ENCODE results near the gene TMEM259.

TMEM259 gene

GRCh38 chr19:1015782-1016646 lies 4.9 kb downstream of the TMEM259 start:
- no peak overlapping the region for H3K27ac ChIP-seq
- no peaks in the 10 kb centered on the region for H3K27me3 ChIP-seq (ENCODE audit: insufficient read depth, low read depth, severe bottlenecking)
- H3K4me3 ChIP-seq (ENCODE audit: low read depth, low read length) = no peak overlapping the region
- TF ChIP-seq CTCF (IDR thresholded peaks at IDR 0.05; ENCODE audit: low read depth, low read length) = no peak
- peaks cover 48% of the 10 kb centered on the region for H3K36me3 ChIP-seq
- no peak for DNase-seq
- H3K9me3 ChIP-seq (ENCODE audit: severe bottlenecking) = no peaks in the 10 kb centered on the region

DNA sequence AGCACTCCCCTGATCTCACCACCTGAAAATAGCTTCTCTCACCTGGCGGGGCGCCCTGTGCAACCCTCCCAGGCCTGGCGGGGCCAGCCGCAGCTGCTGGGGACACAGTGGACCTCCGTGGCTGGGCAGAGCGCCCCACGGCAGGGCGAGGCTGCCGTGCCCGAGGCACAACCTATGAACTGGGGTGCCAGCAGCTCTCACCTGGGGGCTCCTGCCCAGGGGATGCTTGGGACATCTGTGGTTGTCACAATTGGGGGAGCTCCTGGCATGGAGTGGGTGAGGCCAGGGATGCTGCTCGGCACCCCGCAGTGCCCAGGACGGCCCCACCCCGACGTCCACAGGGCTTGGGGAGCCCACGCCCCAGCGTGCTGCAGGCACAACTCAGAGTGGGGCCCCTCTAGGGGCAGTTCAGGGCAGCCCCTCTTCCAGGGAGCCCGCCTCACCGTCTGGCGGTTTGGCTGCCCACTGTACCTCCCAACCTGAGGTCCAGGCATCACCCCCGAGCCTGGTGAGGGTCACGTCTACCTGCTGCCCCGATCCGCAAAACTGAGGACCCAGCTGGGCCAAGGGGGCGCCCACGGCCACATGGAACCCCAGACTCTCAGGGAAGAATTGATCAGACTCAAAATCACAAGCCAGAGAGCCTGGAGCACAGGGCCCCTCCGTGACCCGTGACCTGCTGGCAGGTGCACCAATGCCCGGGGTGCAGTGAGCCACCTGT lies 5.7 kb downstream of the TMEM259 start:
- Histone ChIP-seq H3K36me3 (peaks cover 55% of the 10 kb centered on the region), H3K4me3 (ENCODE audit: low read depth, low read length) (no peak overlapping the region), H3K9me3 (ENCODE audit: severe bottlenecking) (no peaks in the 10 kb centered on the region), H3K27ac (no peak overlapping the region), H3K27me3 (ENCODE audit: insufficient read depth, low read depth, severe bottlenecking) (no peaks in the 10 kb centered on the region)
- TF ChIP-seq CTCF (IDR thresholded peaks at IDR 0.05; ENCODE audit: low read depth, low read length) = no peak
- no peak for DNase-seq

DNA sequence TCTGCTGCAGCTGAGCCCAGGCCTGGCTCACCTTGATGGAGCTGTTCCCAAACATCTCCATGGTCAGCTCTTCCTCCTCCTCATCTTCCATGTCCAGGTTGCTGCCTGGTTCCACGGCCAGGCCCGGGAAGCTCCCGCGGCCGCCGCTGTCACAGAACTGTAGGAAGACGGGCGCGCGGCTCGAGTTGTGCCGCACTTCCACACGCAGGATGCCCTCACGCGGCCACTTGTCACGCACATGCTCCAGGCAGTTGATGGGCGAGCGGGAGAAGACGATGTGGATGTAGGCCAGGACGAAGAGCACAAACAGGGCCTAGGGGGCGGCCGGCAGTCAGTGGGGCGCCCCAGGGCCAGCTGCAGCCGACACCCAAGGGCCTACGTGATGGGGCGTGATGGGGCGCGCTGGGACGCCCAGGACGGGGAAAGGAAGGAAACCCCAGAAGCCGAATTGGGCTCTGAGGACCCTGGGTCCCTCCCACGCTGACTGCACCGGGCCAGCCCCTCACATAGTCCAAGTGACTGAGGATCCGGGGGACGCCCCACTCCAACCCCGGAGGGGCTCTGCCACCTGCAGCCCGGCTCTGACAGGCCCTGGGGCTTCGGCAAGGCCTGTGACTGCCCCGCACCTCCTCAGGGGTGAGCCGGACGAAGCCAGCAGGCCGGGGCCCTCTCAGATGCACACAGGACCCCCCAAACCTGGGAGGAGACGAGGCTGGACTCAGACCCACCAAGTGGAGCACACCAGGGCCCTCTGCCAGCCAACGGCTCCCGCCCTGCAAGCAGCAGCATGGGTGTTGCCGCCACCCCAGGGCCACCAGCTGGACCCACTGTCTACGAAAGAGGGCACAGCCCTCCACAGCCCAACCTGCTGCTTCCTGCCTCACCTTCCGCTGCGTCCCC lies 6.5 kb downstream of the TMEM259 start:
- Histone ChIP-seq H3K27me3 (ENCODE audit: insufficient read depth, low read depth, severe bottlenecking) (no peaks in the 10 kb centered on the region), H3K4me3 (ENCODE audit: low read depth, low read length) (no peak overlapping the region), H3K27ac (no peak overlapping the region), H3K36me3 (peaks cover 56% of the 10 kb centered on the region), H3K9me3 (ENCODE audit: severe bottlenecking) (no peaks in the 10 kb centered on the region)
- TF ChIP-seq CTCF (IDR thresholded peaks at IDR 0.05; ENCODE audit: low read depth, low read length) = no peak
- DNase-seq = no peak

- Histone ChIP-seq H3K36me3 (peaks cover 50% of the 10 kb centered on the region), H3K9me3 (ENCODE audit: severe bottlenecking) (peaks cover 2% of the 10 kb centered on the region), H3K27me3 (ENCODE audit: insufficient read depth, low read depth, severe bottlenecking) (no peaks in the 10 kb centered on the region), H3K27ac (no peak overlapping the region), H3K4me3 (ENCODE audit: low read depth, low read length) (no peak overlapping the region)
- no peak for DNase-seq
- TF ChIP-seq CTCF (IDR thresholded peaks at IDR 0.05; ENCODE audit: low read depth, low read length) = no peak
Observed at GRCh38 chr19:1013218-1013617, 7.7 kb downstream of the TMEM259 start.

GRCh38 chr19:1012334-1012733 lies 8.6 kb downstream of the TMEM259 start:
- H3K27me3 ChIP-seq (ENCODE audit: insufficient read depth, low read depth, severe bottlenecking) = no peaks in the 10 kb centered on the region
- peaks cover 42% of the 10 kb centered on the region for H3K36me3 ChIP-seq
- H3K4me3 ChIP-seq (ENCODE audit: low read depth, low read length) = no peak overlapping the region
- H3K9me3 ChIP-seq (ENCODE audit: severe bottlenecking) = peaks cover 2% of the 10 kb centered on the region
- no peak overlapping the region for H3K27ac ChIP-seq
- no peak for TF ChIP-seq CTCF (IDR thresholded peaks at IDR 0.05; ENCODE audit: low read depth, low read length)
- DNase-seq = no peak

Data from WERI-Rb-1 (cell line).